AG09319 (cell line): ENCODE data around the gene MGST3.
A peak's percentile ranks its signal among the peaks of the same experiment; 100 is the strongest.
"Not testable (repeated sequence)": the region's sequence is repeated elsewhere in the genome, so short reads cannot be mapped to it uniquely, and the experiment has no call there.

ENCODE experiments used
- DNase-seq: peaks from one replicate; pipeline ENCODE4 v3.0.0-alpha.2; 2010; ENCODE audit warnings: low read depth; ENCODE audit errors: extremely low read depth
- TF ChIP-seq, protein P1 (sequence below): IDR thresholded peaks from 2 replicates; pipeline ENCODE4 v1.5.1; 2011; ENCODE audit warnings: low read depth, mild to moderate bottlenecking, inconsistent platforms, low read length, moderate library complexity

The MGST3 gene

DNA sequence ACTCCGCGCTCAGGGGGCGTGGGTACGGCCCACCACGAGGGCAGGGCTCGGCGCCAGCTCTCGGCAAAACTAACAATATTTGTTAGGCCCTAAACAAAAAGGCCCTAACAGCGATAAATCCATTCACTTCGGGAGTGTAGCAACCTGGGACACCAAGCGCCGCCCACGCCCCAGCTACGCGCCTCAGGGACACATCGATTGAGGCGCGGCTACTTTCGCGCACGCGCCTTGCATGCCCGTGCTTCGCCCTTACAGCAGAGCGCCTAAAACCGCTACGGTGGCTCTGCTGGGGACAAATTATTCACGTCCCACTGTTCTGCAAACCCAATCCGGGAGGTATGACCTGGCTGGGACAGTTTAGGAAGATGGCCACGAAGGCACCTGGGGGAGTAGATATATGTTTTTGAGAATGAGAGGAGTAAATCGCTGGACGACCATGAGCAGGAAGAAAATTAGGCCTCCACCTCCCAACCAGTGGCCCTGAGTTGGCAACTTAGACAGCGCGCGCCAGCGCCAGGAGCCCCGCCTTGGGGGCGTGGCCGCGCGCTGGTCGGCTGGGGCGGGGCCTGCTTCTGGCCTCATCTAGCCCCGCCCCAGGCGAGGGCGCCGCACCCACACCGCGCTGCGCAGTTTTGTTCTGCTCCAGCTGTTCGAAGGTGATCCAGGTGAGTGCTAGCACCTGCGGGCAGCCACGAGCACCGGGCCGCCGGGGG is at the start of gene MGST3:
TSS of gene MGST3 (plus strand) at position 606 of the 713 bp plus-strand sequence. CDS start 18,614 bp downstream, outside the sequence.
- peak; percentile 79 for DNase-seq
- TF ChIP-seq, protein P1, sequence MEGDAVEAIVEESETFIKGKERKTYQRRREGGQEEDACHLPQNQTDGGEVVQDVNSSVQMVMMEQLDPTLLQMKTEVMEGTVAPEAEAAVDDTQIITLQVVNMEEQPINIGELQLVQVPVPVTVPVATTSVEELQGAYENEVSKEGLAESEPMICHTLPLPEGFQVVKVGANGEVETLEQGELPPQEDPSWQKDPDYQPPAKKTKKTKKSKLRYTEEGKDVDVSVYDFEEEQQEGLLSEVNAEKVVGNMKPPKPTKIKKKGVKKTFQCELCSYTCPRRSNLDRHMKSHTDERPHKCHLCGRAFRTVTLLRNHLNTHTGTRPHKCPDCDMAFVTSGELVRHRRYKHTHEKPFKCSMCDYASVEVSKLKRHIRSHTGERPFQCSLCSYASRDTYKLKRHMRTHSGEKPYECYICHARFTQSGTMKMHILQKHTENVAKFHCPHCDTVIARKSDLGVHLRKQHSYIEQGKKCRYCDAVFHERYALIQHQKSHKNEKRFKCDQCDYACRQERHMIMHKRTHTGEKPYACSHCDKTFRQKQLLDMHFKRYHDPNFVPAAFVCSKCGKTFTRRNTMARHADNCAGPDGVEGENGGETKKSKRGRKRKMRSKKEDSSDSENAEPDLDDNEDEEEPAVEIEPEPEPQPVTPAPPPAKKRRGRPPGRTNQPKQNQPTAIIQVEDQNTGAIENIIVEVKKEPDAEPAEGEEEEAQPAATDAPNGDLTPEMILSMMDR = no peak

DNA sequence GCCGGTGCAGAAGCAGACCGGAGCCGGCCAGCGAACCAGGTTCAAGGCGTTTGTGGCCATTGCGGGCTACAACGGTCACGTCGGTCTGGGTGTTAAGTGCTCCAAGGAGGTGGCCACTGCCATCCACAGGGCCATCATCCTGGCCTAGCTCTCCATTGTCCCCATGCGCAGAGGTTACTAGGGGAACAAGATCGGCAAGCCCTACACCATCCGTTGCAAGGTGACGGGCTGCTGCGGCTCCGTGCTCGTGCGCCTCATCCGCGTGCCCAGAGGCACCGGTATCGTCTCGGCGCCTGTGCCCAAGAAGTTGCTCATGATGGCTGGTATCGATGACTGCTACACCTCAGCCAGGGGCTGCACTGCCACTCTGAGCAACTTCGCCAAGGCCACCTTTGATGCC is 49.1 kb upstream of the MGST3 start:
- DNase-seq = no peak
- TF ChIP-seq, protein P1 = no peak

DNA sequence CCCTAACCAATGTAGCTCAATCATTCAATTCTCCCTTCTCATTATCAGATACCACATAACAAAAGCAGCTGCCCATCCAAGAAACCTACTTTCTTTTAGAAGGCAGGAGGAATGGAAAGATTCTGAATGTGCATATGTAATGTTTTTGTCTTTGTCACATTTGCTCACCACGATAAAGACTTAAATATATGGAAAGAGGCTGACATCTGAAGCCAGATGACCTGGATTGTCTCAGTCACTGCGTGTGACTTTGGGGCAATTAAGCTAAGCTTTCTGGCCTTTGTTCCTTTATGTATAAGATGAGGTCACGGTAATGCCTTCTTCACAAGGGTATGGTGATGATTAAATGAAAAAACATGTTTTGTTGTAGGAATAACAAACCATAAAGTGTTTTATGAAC is 44.6 kb upstream of the MGST3 start:
- TF ChIP-seq, protein P1 = no peak
- DNase-seq = no peak

DNA sequence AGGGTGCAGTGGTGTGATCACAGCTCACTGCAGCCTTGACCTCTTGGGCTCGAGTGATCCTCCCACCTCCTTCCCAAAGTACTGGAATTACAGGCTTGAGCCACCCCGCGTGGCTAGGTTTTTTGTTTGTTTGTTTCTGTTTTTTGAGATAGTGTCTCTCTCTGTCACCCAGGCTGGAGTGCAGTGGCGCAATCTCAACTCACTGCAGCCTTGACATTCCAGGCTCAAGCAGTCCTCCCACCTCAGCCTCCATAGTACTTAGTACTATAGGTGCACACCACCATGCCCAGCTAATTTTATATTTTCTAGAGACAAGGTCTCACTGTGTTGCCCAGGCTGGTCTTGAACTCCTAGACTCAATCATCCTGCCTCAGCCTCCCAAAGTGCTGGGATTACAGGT is 39.6 kb upstream of the MGST3 start:
- not testable (repeated sequence) for DNase-seq

DNA sequence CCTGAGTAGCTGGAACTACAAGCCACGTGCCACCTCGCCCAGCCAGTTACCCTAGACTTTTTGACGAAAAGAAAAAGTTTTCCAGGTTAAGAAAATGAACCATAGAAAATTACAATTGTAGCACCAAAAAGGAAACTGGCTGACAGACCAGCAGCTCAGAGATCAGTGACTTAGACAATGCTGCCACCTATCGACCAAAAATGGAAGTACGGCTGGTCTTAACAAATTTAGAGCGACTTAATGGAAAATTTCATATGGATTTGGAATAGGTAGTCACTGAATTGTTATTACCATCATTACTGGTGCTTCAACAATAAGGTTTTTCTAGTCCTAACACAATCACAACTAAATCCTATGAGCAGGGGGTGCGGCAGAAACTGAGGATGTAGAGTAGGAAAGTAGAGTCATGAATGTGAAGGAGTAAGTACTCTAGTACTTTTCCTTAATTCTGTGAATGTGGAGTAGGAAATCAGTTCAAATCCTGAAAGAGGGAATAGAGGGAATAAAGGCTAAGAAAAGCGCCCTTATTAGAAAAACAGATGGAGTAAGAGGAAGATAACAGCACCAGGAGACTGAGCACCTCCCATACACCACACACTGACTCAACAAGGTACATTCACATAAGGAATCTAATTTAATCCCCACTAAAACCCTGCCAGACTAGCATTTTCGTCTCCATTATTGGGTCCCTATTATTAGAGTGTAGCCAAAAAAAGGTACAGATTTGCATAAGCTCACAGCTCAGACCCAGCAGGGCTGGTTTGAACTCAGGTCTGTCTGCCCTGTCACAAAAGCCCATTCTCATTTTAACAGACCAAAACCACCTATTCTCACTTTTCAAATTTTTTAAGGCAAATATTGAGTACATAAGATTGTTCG is 37.9 kb upstream of the MGST3 start:
- peak; percentile 51 for DNase-seq
- TF ChIP-seq, protein P1 = peak; percentile 81

DNA sequence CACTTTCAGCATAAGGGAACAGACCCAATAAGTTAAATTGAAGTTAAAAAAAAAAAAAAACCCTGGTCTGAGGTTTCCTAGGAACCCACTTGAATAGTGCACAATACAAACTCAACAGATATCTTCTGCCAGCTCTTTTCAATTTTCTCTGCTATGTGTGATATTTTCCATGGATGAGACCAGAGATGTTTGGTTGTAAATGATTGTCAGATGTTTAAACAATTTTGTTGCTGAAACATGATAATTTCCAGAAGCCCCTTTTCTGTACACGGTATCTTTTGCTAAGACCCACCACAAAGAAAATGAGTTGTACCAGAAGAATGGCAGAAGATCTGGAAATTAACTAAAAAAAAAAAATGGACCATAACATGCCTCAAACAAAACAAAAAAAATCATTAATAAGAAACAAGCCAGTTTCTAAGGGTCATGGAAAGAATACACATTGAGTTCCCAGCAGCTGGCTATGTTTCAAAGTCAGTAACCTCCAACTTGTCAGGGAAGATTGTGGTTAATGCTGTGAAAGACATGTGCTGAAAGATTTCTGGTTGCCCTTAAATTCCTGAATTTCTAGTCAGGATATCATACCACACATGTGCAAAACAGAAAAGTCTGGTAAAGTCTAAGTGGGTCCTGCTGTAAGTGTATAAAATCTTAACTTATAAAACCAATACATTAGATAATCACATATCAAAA is 35.6 kb upstream of the MGST3 start:
- TF ChIP-seq, protein P1 = no peak
- DNase-seq = peak; percentile 42

DNA sequence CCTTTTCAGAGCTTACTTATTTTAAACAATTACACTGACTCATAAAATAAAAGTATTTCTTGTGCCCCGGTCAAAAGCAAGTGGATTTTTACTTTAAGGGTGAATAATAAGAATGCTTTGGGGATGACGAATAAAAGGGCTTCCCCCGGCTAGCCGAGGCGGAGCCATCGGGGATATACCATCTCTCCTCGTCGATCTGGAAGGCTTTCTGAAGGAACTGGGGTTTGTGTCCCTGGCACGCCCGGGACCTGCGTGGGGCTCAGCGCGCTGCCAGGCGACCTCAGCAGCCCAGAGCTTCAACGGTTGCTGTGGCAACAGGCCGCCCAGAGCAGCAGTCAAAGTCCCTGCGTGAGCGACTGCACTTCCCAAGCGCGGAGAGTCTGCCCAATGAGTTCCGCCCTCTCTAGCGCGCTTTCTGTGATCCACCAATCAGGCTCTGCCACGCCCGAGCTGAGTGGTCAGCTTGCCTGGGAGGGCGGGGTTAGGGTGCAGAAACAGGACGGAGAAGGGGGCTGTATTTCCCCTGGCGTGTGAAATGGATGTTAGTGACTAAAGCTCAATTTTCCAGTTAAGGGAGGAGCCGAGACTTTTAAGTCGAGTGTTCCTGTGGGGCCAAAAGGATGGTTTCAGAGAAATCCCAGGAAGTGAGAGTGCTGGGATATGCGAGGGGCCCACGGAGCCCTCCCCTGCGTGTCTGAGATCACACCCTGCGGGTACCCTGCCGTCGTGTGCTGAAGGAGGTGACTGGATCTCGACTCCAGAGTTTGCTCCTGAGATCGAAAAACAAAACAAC is 33.0 kb upstream of the MGST3 start:
- TF ChIP-seq, protein P1 = no peak
- DNase-seq = peak; percentile 87
